Measurements from ENCODE around the gene TOX3.

Gene TOX3

DNA sequence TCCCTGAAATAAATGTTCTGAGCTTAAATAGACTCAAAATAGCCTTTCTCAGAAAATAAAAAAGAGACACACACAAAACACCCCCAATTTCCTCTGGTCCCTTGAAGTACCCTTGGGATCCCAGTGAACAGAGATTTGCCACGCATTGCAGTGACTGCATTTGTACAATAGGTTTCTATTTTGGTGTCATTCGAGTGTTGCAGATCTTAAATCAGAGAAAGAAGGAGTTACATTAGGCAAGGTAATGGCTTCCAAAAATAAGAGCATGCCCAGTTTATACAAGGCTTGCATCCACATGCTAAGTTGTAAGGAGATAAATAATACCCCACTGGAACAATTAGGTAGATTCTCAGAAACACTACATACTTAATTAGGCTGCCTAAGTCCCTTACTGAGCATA, 2.2 kb downstream of the TOX3 start:
- DNase-seq (ENCODE audit: insufficient read length, low spot score) (no peak), FAIRE-seq (no peak)
- no peak for TF ChIP-seq SPI1 (IDR thresholded peaks at IDR 0.05; ENCODE audit: low read depth, low read length)
- no peak for TF ChIP-seq PAX5 (IDR thresholded peaks at IDR 0.05; ENCODE audit: insufficient read depth, low read length, severe bottlenecking)
- no peak for TF ChIP-seq POU2F2 (IDR thresholded peaks at IDR 0.05; ENCODE audit: low read depth, low read length)
- TF ChIP-seq TAF1 (IDR thresholded peaks at IDR 0.05; ENCODE audit: low read depth, low read length) = no peak
- TF ChIP-seq POLR2AphosphoS5 (IDR thresholded peaks at IDR 0.05; ENCODE audit: low read depth, low read length) = no peak
- TF ChIP-seq POLR2A (IDR thresholded peaks at IDR 0.05; ENCODE audit: low read depth, low read length) = no peak

GRCh38 chr16:52543654-52544053, 3.3 kb downstream of the TOX3 start:
- TF ChIP-seq POLR2AphosphoS5 (IDR thresholded peaks at IDR 0.05; ENCODE audit: low read depth, low read length) (no peak), PAX5 (IDR thresholded peaks at IDR 0.05; ENCODE audit: insufficient read depth, low read length, severe bottlenecking) (no peak), SPI1 (IDR thresholded peaks at IDR 0.05; ENCODE audit: low read depth, low read length) (no peak), TAF1 (IDR thresholded peaks at IDR 0.05; ENCODE audit: low read depth, low read length) (no peak), POLR2A (IDR thresholded peaks at IDR 0.05; ENCODE audit: low read depth, low read length) (no peak), POU2F2 (IDR thresholded peaks at IDR 0.05; ENCODE audit: low read depth, low read length) (no peak)
- no peak for DNase-seq (ENCODE audit: insufficient read length, low spot score)
- FAIRE-seq = no peak

DNA sequence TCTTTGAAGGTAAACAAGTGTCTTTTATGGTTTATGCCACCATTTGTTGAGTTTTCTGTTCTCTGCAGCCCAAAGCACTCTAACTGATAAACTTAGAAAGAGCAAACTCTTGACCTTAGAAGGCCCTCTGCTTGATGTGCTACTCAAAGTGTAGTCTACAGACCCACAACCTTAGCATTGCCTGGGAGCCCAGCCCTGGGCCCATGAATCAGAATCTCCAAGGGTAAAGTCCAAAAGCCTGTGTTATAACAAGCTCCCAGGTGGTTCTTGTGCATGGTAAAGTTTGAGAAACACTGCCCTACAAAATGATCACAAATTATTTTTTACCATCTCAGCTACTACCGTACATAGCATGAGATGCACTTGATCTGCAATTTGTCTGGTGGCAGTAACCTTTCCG, 6.0 kb downstream of the TOX3 start:
- DNase-seq (ENCODE audit: insufficient read length, low spot score) (no peak), FAIRE-seq (no peak)
- TF ChIP-seq POLR2AphosphoS5 (IDR thresholded peaks at IDR 0.05; ENCODE audit: low read depth, low read length) (no peak), POU2F2 (IDR thresholded peaks at IDR 0.05; ENCODE audit: low read depth, low read length) (no peak), PAX5 (IDR thresholded peaks at IDR 0.05; ENCODE audit: insufficient read depth, low read length, severe bottlenecking) (no peak), TAF1 (IDR thresholded peaks at IDR 0.05; ENCODE audit: low read depth, low read length) (no peak), POLR2A (IDR thresholded peaks at IDR 0.05; ENCODE audit: low read depth, low read length) (no peak), SPI1 (IDR thresholded peaks at IDR 0.05; ENCODE audit: low read depth, low read length) (no peak)

- FAIRE-seq (no peak), DNase-seq (ENCODE audit: insufficient read length, low spot score) (no peak)
- no peak for TF ChIP-seq POU2F2 (IDR thresholded peaks at IDR 0.05; ENCODE audit: low read depth, low read length)
- TF ChIP-seq SPI1 (IDR thresholded peaks at IDR 0.05; ENCODE audit: low read depth, low read length) = no peak
- TF ChIP-seq TAF1 (IDR thresholded peaks at IDR 0.05; ENCODE audit: low read depth, low read length) = no peak
- TF ChIP-seq POLR2A (IDR thresholded peaks at IDR 0.05; ENCODE audit: low read depth, low read length) = no peak
- TF ChIP-seq POLR2AphosphoS5 (IDR thresholded peaks at IDR 0.05; ENCODE audit: low read depth, low read length) = no peak
- no peak for TF ChIP-seq PAX5 (IDR thresholded peaks at IDR 0.05; ENCODE audit: insufficient read depth, low read length, severe bottlenecking)
Observed at GRCh38 chr16:52539191-52539590, 7.8 kb downstream of the TOX3 start.

- no peak for TF ChIP-seq TAF1 (IDR thresholded peaks at IDR 0.05; ENCODE audit: low read depth, low read length)
- TF ChIP-seq POLR2A (IDR thresholded peaks at IDR 0.05; ENCODE audit: low read depth, low read length) = no peak
- no peak for TF ChIP-seq SPI1 (IDR thresholded peaks at IDR 0.05; ENCODE audit: low read depth, low read length)
- no peak for TF ChIP-seq POU2F2 (IDR thresholded peaks at IDR 0.05; ENCODE audit: low read depth, low read length)
- TF ChIP-seq PAX5 (IDR thresholded peaks at IDR 0.05; ENCODE audit: insufficient read depth, low read length, severe bottlenecking) = no peak
- TF ChIP-seq POLR2AphosphoS5 (IDR thresholded peaks at IDR 0.05; ENCODE audit: low read depth, low read length) = no peak
- FAIRE-seq (no peak), DNase-seq (ENCODE audit: insufficient read length, low spot score) (no peak)
Observed at GRCh38 chr16:52538511-52538910, 8.4 kb downstream of the TOX3 start.

DNA sequence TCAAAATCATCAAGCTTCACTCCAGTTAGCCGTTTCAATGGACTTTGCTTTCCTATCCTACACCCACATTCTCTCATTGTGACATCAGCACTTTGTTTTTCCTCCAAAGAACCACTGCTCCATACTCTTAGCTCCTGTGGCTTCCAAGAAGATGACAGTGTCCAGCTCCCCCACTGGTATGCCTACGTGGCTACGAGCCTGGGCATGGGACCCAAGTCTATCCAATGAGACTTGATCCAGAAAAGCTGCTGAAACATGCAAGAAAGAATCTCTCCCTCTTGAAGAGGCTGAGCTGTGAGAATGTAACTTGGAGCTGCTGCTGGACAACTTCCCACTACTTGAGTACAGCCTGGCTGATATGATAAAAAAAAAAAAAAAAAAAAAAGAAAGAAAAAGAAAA, 9.4 kb downstream of the TOX3 start:
- FAIRE-seq = no peak
- no peak for TF ChIP-seq POU2F2 (IDR thresholded peaks at IDR 0.05; ENCODE audit: low read depth, low read length)
- no peak for TF ChIP-seq POLR2A (IDR thresholded peaks at IDR 0.05; ENCODE audit: low read depth, low read length)
- TF ChIP-seq PAX5 (IDR thresholded peaks at IDR 0.05; ENCODE audit: insufficient read depth, low read length, severe bottlenecking) = no peak
- no peak for TF ChIP-seq TAF1 (IDR thresholded peaks at IDR 0.05; ENCODE audit: low read depth, low read length)
- TF ChIP-seq POLR2AphosphoS5 (IDR thresholded peaks at IDR 0.05; ENCODE audit: low read depth, low read length) = no peak
- no peak for TF ChIP-seq SPI1 (IDR thresholded peaks at IDR 0.05; ENCODE audit: low read depth, low read length)
- no peak for DNase-seq (ENCODE audit: insufficient read length, low spot score)

- DNase-seq (ENCODE audit: insufficient read length, low spot score) (no peak), FAIRE-seq (no peak)
- TF ChIP-seq POU2F2 (IDR thresholded peaks at IDR 0.05; ENCODE audit: low read depth, low read length) (no peak), SPI1 (IDR thresholded peaks at IDR 0.05; ENCODE audit: low read depth, low read length) (no peak), PAX5 (IDR thresholded peaks at IDR 0.05; ENCODE audit: insufficient read depth, low read length, severe bottlenecking) (no peak), TAF1 (IDR thresholded peaks at IDR 0.05; ENCODE audit: low read depth, low read length) (no peak), POLR2AphosphoS5 (IDR thresholded peaks at IDR 0.05; ENCODE audit: low read depth, low read length) (no peak), POLR2A (IDR thresholded peaks at IDR 0.05; ENCODE audit: low read depth, low read length) (no peak)
Observed at GRCh38 chr16:52535076-52535475, 11.9 kb downstream of the TOX3 start.

DNA sequence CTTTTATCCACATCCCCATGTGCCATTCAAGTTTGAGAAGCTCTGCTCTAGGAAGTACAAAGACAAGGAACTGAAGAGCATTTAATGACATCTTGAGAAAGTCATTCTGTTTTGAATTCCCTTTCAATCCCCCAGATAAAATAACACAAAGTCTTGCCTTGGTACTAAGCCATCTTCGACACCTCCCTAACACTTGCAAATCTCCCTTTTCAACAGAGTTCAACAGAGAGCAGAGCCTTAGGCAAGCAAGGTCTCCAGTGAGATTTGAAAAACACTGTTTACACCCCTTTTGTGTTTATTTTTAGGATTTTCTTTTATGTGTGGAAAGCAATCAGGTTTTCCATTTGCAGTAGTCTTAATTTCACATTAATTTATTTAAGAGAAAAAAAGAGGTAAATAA, 13.6 kb downstream of the TOX3 start:
- TF ChIP-seq POLR2AphosphoS5 (IDR thresholded peaks at IDR 0.05; ENCODE audit: low read depth, low read length) (no peak), POU2F2 (IDR thresholded peaks at IDR 0.05; ENCODE audit: low read depth, low read length) (no peak), SPI1 (IDR thresholded peaks at IDR 0.05; ENCODE audit: low read depth, low read length) (no peak), POLR2A (IDR thresholded peaks at IDR 0.05; ENCODE audit: low read depth, low read length) (no peak), PAX5 (IDR thresholded peaks at IDR 0.05; ENCODE audit: insufficient read depth, low read length, severe bottlenecking) (no peak), TAF1 (IDR thresholded peaks at IDR 0.05; ENCODE audit: low read depth, low read length) (no peak)
- no peak for FAIRE-seq
- no peak for DNase-seq (ENCODE audit: insufficient read length, low spot score)

GRCh38 chr16:52532384-52532783, 14.6 kb downstream of the TOX3 start:
- DNase-seq (ENCODE audit: insufficient read length, low spot score) (no peak), FAIRE-seq (no peak)
- no peak for TF ChIP-seq POLR2AphosphoS5 (IDR thresholded peaks at IDR 0.05; ENCODE audit: low read depth, low read length)
- no peak for TF ChIP-seq TAF1 (IDR thresholded peaks at IDR 0.05; ENCODE audit: low read depth, low read length)
- no peak for TF ChIP-seq POLR2A (IDR thresholded peaks at IDR 0.05; ENCODE audit: low read depth, low read length)
- TF ChIP-seq PAX5 (IDR thresholded peaks at IDR 0.05; ENCODE audit: insufficient read depth, low read length, severe bottlenecking) = no peak

- TF ChIP-seq POLR2A (IDR thresholded peaks at IDR 0.05; ENCODE audit: low read depth, low read length) (no peak), PAX5 (IDR thresholded peaks at IDR 0.05; ENCODE audit: insufficient read depth, low read length, severe bottlenecking) (no peak), POLR2AphosphoS5 (IDR thresholded peaks at IDR 0.05; ENCODE audit: low read depth, low read length) (no peak), SPI1 (IDR thresholded peaks at IDR 0.05; ENCODE audit: low read depth, low read length) (no peak), TAF1 (IDR thresholded peaks at IDR 0.05; ENCODE audit: low read depth, low read length) (no peak), POU2F2 (IDR thresholded peaks at IDR 0.05; ENCODE audit: low read depth, low read length) (no peak)
- DNase-seq (ENCODE audit: insufficient read length, low spot score) = no peak
- FAIRE-seq = no peak
Observed at GRCh38 chr16:52529226-52529625, 17.7 kb downstream of the TOX3 start.

All from GM12891 (cell line).